Measurements from ENCODE around the gene IL17RE. TPM values are rescaled to one million over a fixed set of nuclear protein-coding genes. Genes with fewer than 3 reads are reported as not detected.

Gene IL17RE
- total and polyA plus RNA-seq, 2 of the 13 experiments (the other 11 are each of a cell fraction or from before 2014, with no cell fraction given), result 14.5 to 24.1 TPM

DNA sequence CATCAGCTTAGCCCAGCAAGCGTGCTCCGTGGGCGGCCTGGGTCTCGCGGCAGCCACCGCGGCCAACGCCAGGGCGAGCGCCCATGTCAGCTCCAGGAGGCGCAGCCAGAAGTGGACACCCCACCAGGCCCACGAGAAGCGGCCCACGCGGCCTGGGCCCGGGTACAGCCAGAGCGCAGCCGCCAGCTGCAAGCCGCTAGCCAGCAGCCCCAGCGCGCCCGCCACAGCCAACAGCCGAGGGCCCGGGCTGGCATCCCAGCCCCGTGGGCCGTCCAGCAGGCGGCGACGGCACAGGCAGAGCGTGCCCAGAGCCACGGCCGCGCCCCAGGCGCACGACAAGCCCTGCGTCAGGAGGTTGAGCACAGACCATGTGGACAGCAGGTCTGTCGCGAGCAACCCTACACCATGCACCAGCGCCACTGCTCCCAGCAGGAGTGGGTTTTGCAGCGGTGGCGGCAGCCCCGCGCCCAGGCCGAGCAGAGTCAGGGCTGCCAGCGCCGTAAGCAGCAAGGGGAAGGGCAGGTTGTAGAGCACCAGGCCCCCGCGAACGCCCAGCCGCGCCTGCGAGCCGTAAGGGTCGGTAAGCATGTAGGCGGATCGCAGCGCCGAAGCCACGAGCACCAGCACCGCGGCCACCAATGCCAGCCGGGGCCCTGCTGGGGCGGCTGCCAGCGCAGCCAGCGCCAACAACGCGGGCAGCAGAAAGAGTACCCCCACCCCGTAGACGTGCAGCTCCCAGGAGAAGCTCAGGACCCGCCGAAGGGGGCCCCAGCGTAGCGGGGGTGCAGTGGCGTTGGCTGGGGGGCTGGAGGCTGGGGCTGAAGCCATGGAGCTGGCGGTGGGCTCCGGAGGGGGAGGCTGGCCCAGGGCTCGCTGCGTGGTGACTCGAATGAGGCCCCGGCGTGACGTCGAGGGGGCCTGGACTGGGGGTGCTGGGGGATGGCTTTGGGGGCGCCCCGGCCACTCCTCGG, 44.7 kb downstream of the IL17RE start (continued):
- TF ChIP-seq ARID2 (CRISPR knock-in tag; IDR thresholded peaks at IDR 0.05; ENCODE audit: borderline replicate concordance) (peak; percentile 83; the same call in 1 of the 2 replicates), HDAC2 (CRISPR knock-in tag; IDR thresholded peaks at IDR 0.05) (peak; percentile 68), RAD21 (CRISPR knock-in tag; IDR thresholded peaks at IDR 0.05) (peak; percentile 78), CCDC6 (CRISPR knock-in tag; IDR thresholded peaks at IDR 0.05) (no peak), CCAR2 (optimal IDR thresholded peaks at IDR 0.05; ENCODE audit: low read depth, low read length) (no peak), ZNF274 (CRISPR knock-in tag; IDR thresholded peaks at IDR 0.05) (peak; percentile 92), ZFP36L1 (CRISPR knock-in tag; IDR thresholded peaks at IDR 0.05) (no peak), IKZF4 (CRISPR knock-in tag; IDR thresholded peaks at IDR 0.05; ENCODE audit: borderline replicate concordance, low read depth, not compliant biosample characterization) (peak; percentile 94), LRRFIP1 (CRISPR knock-in tag; conservative IDR thresholded peaks at IDR 0.05) (no peak), FOXO1 (CRISPR knock-in tag; IDR thresholded peaks at IDR 0.05) (0 out of 2 replicates have a peak, but pooled peaks have one; percentile 9), KDM1A (CRISPR knock-in tag; IDR thresholded peaks at IDR 0.05) (no peak), SALL2 (CRISPR knock-in tag; IDR thresholded peaks at IDR 0.05) (peak; percentile 95), ZNF574 (CRISPR knock-in tag; IDR thresholded peaks at IDR 0.05) (peak; percentile 95), ZNF766 (CRISPR knock-in tag; IDR thresholded peaks at IDR 0.05; ENCODE audit: borderline replicate concordance) (peak; percentile 89), ZFP36 (IDR thresholded peaks at IDR 0.05; ENCODE audit: borderline replicate concordance, low read depth, low read length, partially characterized antibody) (no peak), ZNF567 (CRISPR knock-in tag; IDR thresholded peaks at IDR 0.05; ENCODE audit: borderline replicate concordance) (no peak; the same call in 1 of the 2 replicates), FOXM1 (CRISPR knock-in tag; IDR thresholded peaks at IDR 0.05) (no peak), ZNF124 (CRISPR knock-in tag; IDR thresholded peaks at IDR 0.05) (no peak)
- TF ChIP-seq, protein P1, sequence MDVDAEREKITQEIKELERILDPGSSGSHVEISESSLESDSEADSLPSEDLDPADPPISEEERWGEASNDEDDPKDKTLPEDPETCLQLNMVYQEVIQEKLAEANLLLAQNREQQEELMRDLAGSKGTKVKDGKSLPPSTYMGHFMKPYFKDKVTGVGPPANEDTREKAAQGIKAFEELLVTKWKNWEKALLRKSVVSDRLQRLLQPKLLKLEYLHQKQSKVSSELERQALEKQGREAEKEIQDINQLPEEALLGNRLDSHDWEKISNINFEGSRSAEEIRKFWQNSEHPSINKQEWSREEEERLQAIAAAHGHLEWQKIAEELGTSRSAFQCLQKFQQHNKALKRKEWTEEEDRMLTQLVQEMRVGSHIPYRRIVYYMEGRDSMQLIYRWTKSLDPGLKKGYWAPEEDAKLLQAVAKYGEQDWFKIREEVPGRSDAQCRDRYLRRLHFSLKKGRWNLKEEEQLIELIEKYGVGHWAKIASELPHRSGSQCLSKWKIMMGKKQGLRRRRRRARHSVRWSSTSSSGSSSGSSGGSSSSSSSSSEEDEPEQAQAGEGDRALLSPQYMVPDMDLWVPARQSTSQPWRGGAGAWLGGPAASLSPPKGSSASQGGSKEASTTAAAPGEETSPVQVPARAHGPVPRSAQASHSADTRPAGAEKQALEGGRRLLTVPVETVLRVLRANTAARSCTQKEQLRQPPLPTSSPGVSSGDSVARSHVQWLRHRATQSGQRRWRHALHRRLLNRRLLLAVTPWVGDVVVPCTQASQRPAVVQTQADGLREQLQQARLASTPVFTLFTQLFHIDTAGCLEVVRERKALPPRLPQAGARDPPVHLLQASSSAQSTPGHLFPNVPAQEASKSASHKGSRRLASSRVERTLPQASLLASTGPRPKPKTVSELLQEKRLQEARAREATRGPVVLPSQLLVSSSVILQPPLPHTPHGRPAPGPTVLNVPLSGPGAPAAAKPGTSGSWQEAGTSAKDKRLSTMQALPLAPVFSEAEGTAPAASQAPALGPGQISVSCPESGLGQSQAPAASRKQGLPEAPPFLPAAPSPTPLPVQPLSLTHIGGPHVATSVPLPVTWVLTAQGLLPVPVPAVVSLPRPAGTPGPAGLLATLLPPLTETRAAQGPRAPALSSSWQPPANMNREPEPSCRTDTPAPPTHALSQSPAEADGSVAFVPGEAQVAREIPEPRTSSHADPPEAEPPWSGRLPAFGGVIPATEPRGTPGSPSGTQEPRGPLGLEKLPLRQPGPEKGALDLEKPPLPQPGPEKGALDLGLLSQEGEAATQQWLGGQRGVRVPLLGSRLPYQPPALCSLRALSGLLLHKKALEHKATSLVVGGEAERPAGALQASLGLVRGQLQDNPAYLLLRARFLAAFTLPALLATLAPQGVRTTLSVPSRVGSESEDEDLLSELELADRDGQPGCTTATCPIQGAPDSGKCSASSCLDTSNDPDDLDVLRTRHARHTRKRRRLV (CRISPR knock-in tag; IDR thresholded peaks at IDR 0.05), result no peak

Measured in HepG2 (cell line).